Tibial nerve (tissue), 3 donors: Measurements from ENCODE around the gene RHEX.

Experiments
- CTCF ChIP-seq, 5 experiments: fragments of 200-600 bp in 3 of 5; fragments of 450-650 bp in 2 of 5; sonication (generic) in 3 of 5; IDR thresholded peaks; one replicate each; pipeline ENCODE4 v1.5.1; 2016 to 2019; ENCODE audit warnings: antibody characterized with exemption in 5 of 5, mild to moderate bottlenecking in 3 of 5, moderate library complexity in 2 of 5
- POLR2A ChIP-seq, 2 donors: fragments of 450-650 bp; IDR thresholded peaks; one replicate each; pipeline ENCODE4 v1.6.1; 2017; ENCODE audit warnings: antibody characterized with exemption in 2 of 2, mild to moderate bottlenecking in 2 of 2, moderate library complexity in 2 of 2

GRCh38 chr1:206131037-206131436, 78.1 kb downstream of the RHEX start:
- no peak for TF ChIP-seq CTCF (IDR thresholded peaks at IDR 0.05)
- TF ChIP-seq POLR2A (IDR thresholded peaks at IDR 0.05) = no peak
